NCI-H1694 treated with DMSO at 0.1 percent for 48 hours (cell line): ENCODE results near the gene AHSG.
A peak's percentile ranks its signal among the peaks of the same experiment; 100 is the strongest.
"Not testable (repeated sequence)": the region's sequence is repeated elsewhere in the genome, so short reads cannot be mapped to it uniquely, and the experiment has no call there.

ENCODE experiments used
- DNase-seq: peaks from one replicate; lab custom pipeline; 2025; lab: John Stamatoyannopoulos, UW

AHSG gene

GRCh38 chr3:186617036-186617946 is 4.4 kb downstream of the AHSG start:
- peak; percentile 84 for DNase-seq

- no peak for DNase-seq
Measured at GRCh38 chr3:186618318-186618938, 5.6 kb downstream of the AHSG start.

- no peak for DNase-seq
Measured at GRCh38 chr3:186619787-186620212, 6.9 kb downstream of the AHSG start.

- no peak for DNase-seq
Measured at GRCh38 chr3:186620213-186621092, 7.6 kb downstream of the AHSG start.

- no peak for DNase-seq
Measured at GRCh38 chr3:186621894-186622650, 9.2 kb downstream of the AHSG start.

DNA sequence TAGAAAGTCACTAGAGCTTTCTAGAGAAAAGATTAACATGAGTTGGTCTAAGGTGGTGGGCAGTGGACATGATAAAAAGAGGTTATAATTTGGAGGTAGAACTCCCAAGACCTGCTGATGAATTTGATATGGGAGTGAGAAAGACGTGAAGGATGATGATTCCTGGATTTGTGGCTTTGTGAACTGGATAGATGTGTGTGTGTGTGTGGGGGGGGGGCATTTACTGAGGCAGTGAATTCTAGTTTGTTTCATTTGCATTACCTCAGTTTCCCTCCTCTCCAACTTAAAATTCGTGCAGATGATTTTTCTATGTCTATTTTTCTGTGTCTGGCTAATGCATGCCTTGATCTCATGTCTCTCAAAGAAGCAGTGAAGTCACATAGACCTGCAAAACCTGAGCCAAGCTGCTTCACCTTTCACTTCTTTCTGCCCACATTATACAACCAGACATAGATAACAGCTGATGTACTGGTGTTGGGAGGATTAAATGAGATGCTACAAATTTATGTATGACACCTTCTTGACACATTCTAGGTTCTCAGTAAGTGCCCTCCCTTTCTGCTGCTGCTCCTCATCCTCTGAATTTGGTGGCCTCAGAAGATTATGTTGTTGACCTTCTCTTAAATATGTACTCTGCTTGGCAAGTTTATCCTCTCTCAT is 9.9 kb downstream of the AHSG start:
- DNase-seq: no peak

GRCh38 chr3:186624598-186624997 is 11.7 kb downstream of the AHSG start:
- no peak for DNase-seq

GRCh38 chr3:186625600-186626042 is 12.8 kb downstream of the AHSG start:
- no peak for DNase-seq

GRCh38 chr3:186626254-186626847 is 13.5 kb downstream of the AHSG start:
- DNase-seq: no peak

DNA sequence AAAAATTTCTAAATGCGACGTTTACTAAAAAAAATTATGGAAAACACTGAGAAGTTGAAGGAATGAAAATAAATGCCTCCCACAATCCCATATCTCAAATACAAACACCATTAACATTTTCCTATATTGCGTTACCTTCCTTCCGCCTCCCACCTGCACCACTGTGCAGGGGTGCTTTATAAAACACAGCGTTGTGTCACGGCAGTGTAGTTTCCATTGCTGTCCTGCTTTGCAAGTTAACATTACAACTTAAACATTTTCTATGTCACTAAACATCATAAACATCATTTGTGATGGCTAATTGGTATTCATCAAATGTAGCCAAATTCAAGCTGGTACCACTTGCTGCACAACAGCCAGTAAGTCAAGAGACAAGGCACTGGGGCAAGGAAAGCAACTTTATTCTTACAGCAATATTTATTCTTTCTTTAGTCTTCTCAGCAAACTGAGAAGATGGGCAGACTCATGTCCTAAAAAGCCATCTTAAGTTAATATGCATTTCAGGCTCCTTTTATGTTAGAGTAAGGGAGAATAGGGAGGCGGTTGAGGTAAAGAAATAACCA is 15.1 kb downstream of the AHSG start:
- DNase-seq: no peak

GRCh38 chr3:186628756-186629155 is 15.9 kb downstream of the AHSG start:
- DNase-seq: no peak

- no peak for DNase-seq
Measured at GRCh38 chr3:186630950-186631641, 18.2 kb downstream of the AHSG start.

DNA sequence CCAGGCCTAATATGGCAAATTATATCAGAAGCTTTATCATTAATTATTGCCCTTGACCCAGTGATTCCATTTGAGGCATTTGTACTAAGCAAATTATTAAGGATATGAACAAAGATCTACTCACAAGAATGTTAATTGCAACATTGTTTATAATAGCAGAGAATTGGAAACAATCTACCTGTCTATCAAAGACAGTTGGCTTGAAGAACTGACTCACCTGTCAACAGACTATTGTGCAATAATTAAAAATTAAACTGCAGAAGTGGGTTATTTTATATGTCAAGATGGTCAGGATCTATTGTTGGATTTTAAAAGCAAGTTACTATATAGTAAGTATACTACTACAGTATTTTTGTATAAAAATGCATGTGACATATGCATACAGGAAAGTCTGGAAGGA is 20.6 kb downstream of the AHSG start:
- DNase-seq: no peak

GRCh38 chr3:186634207-186634606 is 21.3 kb downstream of the AHSG start:
- not testable (repeated sequence) for DNase-seq

GRCh38 chr3:186635532-186635931 is 22.7 kb downstream of the AHSG start:
- no peak for DNase-seq

DNA sequence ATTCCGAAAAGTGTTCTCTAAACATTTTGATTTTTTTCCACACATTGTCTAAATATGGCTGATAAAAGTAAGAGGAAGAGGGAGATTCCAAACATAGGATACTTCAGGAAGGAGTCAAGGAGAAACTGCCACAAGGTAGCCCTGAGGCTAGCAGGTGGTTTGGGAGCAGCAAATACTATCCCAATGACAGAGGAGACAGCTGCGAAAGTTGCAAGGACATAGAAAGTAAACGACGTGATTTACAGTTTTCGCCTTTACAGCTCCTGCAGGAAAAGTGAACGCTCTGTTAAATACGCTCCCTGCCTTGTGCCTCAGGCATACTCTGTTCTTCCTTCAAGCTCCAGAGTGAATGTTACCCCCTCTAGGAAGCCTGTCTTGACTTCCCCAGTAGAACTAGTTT is 23.7 kb downstream of the AHSG start:
- DNase-seq: no peak

DNA sequence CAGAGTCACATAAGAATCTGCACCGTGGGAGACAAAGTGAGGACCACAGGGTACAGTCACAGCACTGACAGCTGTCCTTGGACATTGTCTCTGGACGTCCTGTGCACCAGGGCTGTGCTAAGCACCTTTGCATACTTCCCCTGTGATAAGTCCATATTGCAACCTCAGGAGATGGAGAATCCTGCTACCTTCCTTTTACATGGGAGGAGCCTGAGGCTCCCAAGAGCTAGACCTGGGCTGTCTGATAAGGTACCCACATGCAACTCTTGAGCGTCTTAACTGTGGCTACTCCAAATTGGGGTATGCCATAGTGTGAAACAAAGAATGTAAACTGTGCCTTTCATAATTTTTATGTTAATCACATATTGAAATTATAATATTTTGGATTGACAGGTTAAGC is 24.8 kb downstream of the AHSG start:
- DNase-seq: no peak

DNA sequence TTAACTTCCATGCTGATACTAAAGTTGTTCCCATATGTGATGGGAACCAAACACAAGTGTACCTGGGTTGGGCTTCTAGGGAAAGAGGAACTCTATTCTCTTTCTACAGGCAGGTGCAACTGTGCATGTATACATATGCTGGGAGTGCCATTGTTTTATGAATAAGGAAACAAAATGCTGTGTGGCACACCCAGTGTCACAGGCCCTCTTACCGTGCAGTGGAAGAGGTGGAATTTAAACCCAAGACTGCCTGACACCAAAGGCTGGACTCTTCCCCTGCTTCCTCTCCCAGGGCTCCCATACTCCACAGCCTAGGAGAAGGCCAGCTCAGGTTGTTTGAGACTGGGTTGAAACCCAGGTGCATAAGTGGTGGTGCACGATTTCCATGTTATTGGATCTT is 25.4 kb downstream of the AHSG start:
- DNase-seq: no peak

DNA sequence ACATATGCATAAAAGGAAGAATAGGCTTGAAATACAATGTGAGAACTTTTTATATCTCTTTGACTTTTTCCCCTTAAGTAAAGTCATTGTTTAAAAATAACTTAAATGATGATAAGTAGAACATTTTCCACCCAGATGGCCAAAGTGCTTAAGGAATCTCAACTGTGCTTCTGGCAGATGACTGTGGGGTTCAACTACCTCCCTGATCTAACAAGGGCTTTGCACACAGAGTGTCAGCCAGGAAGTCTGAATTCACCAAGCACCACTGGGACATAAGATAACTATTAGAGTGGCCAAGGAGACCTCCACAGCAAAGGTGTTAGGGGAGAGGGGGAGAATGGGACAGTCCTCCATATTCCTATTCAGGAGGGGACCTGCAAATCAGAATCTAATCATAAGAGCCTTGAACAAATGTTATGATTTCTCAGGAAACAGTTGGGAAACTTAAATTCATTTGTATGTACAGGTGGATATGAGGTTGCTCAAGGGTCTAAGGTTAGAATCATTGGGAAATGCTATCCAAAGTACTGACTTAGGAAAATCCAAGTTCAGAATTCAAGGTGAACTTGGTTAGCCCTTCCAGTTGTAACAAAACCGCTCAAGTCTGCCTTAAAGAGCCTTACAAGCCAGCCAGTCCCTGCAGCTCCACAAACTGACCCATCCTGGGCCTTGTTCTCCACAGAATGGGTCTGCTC is 27.1 kb downstream of the AHSG start, which contains the start of gene FETUB:
Gene FETUB, plus strand, starts transcription at position 622 of the 695 bp plus-strand sequence. Its CDS starts 62 bp downstream, at position 684.
- no peak for DNase-seq
